GM10248 (cell line): ENCODE data around the gene COG5.

Source experiments
- CTCF ChIA-PET: fragments of 300-600 bp; sonication (Branson Sonifier 250); formaldehyde crosslinking; extraction: SDS; loops from one replicate; lab custom pipeline; 2021; ENCODE audit warnings: antibody characterized with exemption; lab: Yijun Ruan, JAX
- POLR2A ChIA-PET: fragments of 350-650 bp; sonication (Branson Sonifier 250); formaldehyde crosslinking; extraction: SDS; loops from one replicate; lab custom pipeline; 2020; ENCODE audit warnings: antibody characterized with exemption; lab: Yijun Ruan, JAX
- DNase-seq: peaks from one replicate; pipeline ENCODE4 v3.0.0; 2012; ENCODE audit errors: extremely low spot score
- CTCF ChIP-seq: IDR thresholded peaks from 2 replicates; pipeline ENCODE4 v1.5.1; 2012; ENCODE audit warnings: mild to moderate bottlenecking, low read depth; ENCODE audit errors: extremely low read depth, missing control alignments, control extremely low read depth

Gene COG5

GRCh38 chr7:107386548-107387102 is 177.1 kb downstream of the COG5 start:
- no peak for TF ChIP-seq CTCF
- DNase-seq, result no peak
- POLR2A ChIA-PET, result no interaction called here
- CTCF ChIA-PET, result interaction anchor here (1.1 to 3.7 kb wide), 2 partner anchors 9 to 15 kb away, joined by 4 to 17 read pairs; no protein-coding TSS in a partner anchor

- POLR2A ChIA-PET, result no interaction called here
- CTCF ChIA-PET, result interaction anchor here (1.0 to 2.0 kb wide), 4 partner anchors 10 to 237 kb away, joined by 3 to 10 read pairs (median 4); no protein-coding TSS in a partner anchor
- DNase-seq, result no peak
- no peak for TF ChIP-seq CTCF
These were observed 179.7 kb downstream of the COG5 start for GRCh38 chr7:107384025-107384424.

- CTCF ChIA-PET, result interaction anchor here (1.0 to 2.0 kb wide), 4 partner anchors 9 to 236 kb away, joined by 3 to 10 read pairs (median 4); no protein-coding TSS in a partner anchor
- TF ChIP-seq CTCF, result no peak
- POLR2A ChIA-PET, result no interaction called here
- no peak for DNase-seq
These were observed 180.5 kb downstream of the COG5 start for GRCh38 chr7:107383203-107383602.

- no peak for TF ChIP-seq CTCF
- no peak for DNase-seq
- ChIA-PET POLR2A (no interaction called here), CTCF (no interaction called here)
These were observed 182.3 kb downstream of the COG5 start for GRCh38 chr7:107381453-107381852.

- no peak for TF ChIP-seq CTCF
- ChIA-PET POLR2A (no interaction called here), CTCF (interaction anchor here (0.9 to 3.0 kb wide), 9 partner anchors 10 to 90 kb away, joined by 3 to 10 read pairs (median 4); no protein-coding TSS in a partner anchor)
- no peak for DNase-seq
These were observed 190.4 kb downstream of the COG5 start for GRCh38 chr7:107373354-107373753.

- DNase-seq, result no peak
- TF ChIP-seq CTCF, result no peak
- ChIA-PET CTCF (interaction anchor here (1.8 to 3.0 kb wide), 2 partner anchors 11 to 91 kb away, joined by 4 to 10 read pairs; no protein-coding TSS in a partner anchor), POLR2A (no interaction called here)
These were observed 191.4 kb downstream of the COG5 start for GRCh38 chr7:107372298-107372697.

- ChIA-PET CTCF (no interaction called here), POLR2A (no interaction called here)
- no peak for DNase-seq
- no peak for TF ChIP-seq CTCF
These were observed 192.9 kb downstream of the COG5 start for GRCh38 chr7:107370816-107371215.
